ENCODE data around the gene TRAF4. TPM values are rescaled to one million over a fixed set of nuclear protein-coding genes. Genes with fewer than 3 reads are reported as not detected.
A peak's percentile ranks its signal among the peaks of the same experiment; 100 is the strongest.

TRAF4 gene
- total and polyA plus RNA-seq, 9 of the 15 experiments (the other 6 are each of a cell fraction or from before 2014, with no cell fraction given): 2.4 to 147 (median 72.4) TPM

GRCh38 chr17:28725660-28726225 is 18.1 kb upstream of the TRAF4 start (continued):
- peak; percentile 77 for TF ChIP-seq ZFP91 (CRISPR knock-in tag; IDR thresholded peaks at IDR 0.05)
- TF ChIP-seq ELF2 (CRISPR knock-in tag; IDR thresholded peaks at IDR 0.05): no peak; the same call in 1 of the 2 replicates
- TF ChIP-seq, protein P1, sequence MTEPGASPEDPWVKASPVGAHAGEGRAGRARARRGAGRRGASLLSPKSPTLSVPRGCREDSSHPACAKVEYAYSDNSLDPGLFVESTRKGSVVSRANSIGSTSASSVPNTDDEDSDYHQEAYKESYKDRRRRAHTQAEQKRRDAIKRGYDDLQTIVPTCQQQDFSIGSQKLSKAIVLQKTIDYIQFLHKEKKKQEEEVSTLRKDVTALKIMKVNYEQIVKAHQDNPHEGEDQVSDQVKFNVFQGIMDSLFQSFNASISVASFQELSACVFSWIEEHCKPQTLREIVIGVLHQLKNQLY (CRISPR knock-in tag; conservative IDR thresholded peaks at IDR 0.05): peak in 1 of 2 experiments; percentile 81; a peak in 1 of 4 replicates
- TF ChIP-seq GABPA (tag; conservative IDR thresholded peaks at IDR 0.05; ENCODE audit: low read depth): no peak
- peak in 1 of 2 experiments; percentile 16; a peak in 1 of 4 replicates for TF ChIP-seq KDM4B (IDR thresholded peaks at IDR 0.05; ENCODE audit: borderline replicate concordance in 2 of 2, low read depth in 1 of 2)
- TF ChIP-seq, protein P2, sequence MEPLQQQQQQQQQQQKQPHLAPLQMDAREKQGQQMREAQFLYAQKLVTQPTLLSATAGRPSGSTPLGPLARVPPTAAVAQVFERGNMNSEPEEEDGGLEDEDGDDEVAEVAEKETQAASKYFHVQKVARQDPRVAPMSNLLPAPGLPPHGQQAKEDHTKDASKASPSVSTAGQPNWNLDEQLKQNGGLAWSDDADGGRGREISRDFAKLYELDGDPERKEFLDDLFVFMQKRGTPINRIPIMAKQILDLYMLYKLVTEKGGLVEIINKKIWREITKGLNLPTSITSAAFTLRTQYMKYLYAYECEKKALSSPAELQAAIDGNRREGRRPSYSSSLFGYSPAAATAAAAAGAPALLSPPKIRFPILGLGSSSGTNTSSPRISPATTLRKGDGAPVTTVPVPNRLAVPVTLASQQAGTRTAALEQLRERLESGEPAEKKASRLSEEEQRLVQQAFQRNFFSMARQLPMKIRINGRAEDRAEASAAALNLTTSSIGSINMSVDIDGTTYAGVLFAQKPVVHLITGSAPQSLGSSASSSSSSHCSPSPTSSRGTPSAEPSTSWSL (CRISPR knock-in tag; IDR thresholded peaks at IDR 0.05; ENCODE audit: borderline replicate concordance): no peak
- TF ChIP-seq ZNF212 (CRISPR knock-in tag; IDR thresholded peaks at IDR 0.05): no peak
- TF ChIP-seq PHB2 (IDR thresholded peaks at IDR 0.05; ENCODE audit: low read depth): no peak
- TF ChIP-seq ZNF318 (IDR thresholded peaks at IDR 0.05; ENCODE audit: borderline replicate concordance in 1 of 2, low read depth in 1 of 2): no peak
- no peak for TF ChIP-seq EP400 (IDR thresholded peaks at IDR 0.05)
- TF ChIP-seq PTBP1 (IDR thresholded peaks at IDR 0.05; ENCODE audit: low read depth, low read length): no peak; the same call in 1 of the 2 replicates
- TF ChIP-seq ASH1L (IDR thresholded peaks at IDR 0.05; ENCODE audit: borderline replicate concordance, low read depth, partially characterized antibody): no peak
- TF ChIP-seq CREB3 (tag; conservative IDR thresholded peaks at IDR 0.05; ENCODE audit: low read depth): no peak

Measured in K562 (cell line).